A549 treated with CORT108297 at 1 μM for 4 hours (cell line): ENCODE results near the gene LRRIQ1. TPM values are rescaled to one million over a fixed set of nuclear protein-coding genes. Genes with fewer than 3 reads are reported as not detected.

Source experiments
- total RNA-seq: library from RNA; stranded (reverse); fragments of 200-300 nt; extraction: Qiagen RNA extraction; gene quantifications from 5 replicates; pipeline ENCODE4 v1.2.3, GENCODE V29; 2022

Gene LRRIQ1, protein sequence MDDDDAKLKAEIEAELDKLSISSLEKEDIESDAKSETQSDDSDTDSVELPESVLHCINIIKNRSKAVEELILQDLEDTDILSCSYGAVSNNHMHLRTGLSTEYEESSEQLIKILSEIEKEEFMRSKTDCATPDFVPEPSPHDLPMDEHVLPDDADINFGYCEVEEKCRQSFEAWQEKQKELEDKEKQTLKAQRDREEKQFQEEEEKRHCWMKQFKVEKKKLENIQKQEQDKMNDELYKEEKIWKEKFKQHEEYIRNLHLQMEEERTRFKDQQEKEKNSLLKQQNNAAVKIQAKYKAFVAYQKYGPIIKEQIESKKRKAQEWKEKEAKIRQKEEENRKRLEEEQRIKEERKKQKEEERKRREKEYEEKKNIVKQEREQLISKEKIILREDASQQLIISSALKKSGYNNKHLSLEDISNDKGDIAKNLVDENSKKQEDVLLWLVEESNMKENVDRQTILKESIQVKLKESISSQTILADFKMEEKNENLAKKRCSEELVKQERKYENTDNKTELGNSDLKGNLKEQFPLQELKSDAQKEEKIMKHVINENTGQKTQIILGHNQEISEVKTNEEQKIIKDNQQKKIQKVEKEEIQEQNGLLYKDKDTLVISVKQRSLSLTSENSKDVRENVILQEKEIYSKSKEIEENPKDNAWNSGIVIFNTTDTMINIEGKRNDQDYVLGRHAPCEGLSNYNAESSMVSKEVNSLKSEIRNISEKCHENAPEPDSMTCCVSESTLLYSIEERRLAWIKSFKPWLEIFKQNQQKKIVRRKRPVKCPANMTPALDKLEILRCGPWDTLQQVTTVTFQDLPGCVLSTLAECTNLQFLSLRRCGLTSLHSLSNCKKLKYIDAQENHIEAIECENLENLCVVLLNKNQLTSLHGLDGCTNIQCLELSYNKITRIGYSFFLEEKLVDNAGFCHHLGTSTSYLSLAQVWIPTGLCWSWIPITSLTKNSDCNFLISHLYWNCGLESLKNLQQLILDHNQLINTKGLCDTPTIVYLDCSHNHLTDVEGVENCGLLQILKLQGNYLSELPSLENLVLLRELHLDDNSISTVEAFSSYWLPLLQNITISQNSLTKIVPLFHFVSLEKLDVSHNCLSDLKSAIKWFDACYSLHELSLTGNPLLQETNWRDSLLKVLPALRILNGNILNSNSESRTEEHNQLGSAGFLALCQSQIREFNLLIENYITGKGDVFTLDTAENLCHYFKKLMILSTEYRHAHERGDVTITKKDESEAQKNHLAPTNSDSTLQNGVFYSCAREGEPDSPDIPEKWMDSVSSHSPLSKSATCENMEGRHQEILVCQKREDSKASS (N-terminal part only)
- 0.73 to 1.4 TPM (median 0.89 TPM) in 5 replicates for total RNA-seq

DNA sequence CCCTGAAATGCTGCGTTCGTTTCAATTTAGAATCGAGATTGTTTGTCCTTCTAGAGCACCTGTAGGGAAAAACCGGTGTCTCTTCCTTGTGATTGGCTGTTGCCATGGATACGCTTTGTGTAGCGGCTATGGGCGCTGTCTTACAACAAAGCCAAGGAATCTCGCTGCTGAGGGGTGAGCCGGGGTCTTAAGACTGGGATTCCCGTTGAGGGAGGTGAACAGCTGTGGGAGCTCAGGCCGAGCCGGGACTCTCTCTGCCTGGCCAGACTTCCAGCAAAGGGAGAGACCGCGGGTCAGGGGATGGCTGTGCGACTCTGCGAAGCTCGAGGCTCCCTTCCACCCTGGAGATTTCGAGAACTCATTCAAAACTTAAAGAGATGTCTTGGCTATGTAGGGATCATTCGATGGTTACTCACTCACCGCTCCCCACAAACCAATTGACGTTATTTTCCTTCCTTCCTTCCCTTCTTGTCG is at the start of gene LRRIQ1, which contains the start of gene TSPAN19:
LRRIQ1 (plus strand) TSS at position 118 of the 474 bp plus-strand sequence. CDS start 1,826 bp downstream, outside the sequence.
TSPAN19 (minus strand) TSS at position 44 of the 474 bp plus-strand sequence. CDS start 6,331 bp downstream, outside the sequence.

DNA sequence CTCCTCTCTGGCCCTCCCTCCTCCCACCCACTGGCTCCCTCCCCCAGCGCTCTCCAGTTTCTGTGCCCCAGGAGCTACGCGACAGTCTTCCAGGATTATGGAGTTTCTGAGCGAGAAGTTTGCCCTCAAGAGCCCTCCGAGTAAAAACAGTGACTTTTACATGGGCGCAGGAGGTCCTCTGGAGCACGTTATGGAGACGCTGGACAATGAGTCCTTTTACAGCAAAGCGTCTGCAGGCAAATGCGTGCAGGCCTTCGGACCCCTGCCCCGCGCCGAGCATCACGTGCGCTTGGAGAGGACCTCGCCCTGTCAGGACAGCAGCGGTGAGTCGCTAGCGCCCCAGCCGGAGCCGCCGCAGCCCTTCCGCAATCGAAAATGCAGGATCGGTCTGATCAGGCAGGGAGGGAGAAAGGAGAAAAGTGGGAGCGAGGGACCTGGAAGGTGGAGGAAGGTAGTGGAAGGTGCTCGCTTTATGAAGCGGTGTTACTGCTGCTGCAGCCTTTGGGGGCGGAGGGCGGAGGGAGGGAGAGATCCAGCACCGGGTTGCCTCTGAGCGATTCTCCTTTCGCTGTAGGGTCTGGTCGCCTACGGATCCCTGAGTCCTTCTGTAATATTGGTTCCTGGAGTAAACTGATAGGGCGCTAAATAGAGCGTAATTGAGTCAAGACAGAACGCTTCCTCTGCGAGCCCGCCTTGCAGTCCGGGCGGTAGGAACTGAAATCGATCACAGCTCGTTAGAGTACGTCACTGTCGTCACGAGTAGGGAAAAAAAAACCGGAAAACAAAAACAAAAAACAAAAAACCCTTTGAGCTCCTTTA is 244.2 kb downstream of the LRRIQ1 start, which contains the start of gene ALX1:
ALX1 (plus strand) TSS at position 56 of the 819 bp plus-strand sequence; CDS start at position 98, 42 bp downstream.

Other genes starting within 250 kb of the LRRIQ1 start
- 3.0 to 4.2 TPM (median 3.9 TPM) in 5 replicates for gene SLC6A15, start 123.6 kb upstream of the LRRIQ1 start, total RNA-seq
- gene TSPAN19, start 74 bp upstream of the LRRIQ1 start, total RNA-seq, result not detected in 5 replicates
- 5.0 to 6.7 TPM (median 5.9 TPM) in 5 replicates for gene ALX1, start 243.9 kb downstream of the LRRIQ1 start, total RNA-seq